GM21367 (cell line): ENCODE measurements around the gene BLNK.
"Not testable (repeated sequence)": the region's sequence is repeated elsewhere in the genome, so short reads cannot be mapped to it uniquely, and the experiment has no call there.

Experiments used
- ATAC-seq: cut with Tn5 transposase; IDR thresholded peaks from one replicate; pipeline ENCODE4 v1.9.1; 2021; ENCODE audit not compliant: unreplicated experiment

BLNK gene

DNA sequence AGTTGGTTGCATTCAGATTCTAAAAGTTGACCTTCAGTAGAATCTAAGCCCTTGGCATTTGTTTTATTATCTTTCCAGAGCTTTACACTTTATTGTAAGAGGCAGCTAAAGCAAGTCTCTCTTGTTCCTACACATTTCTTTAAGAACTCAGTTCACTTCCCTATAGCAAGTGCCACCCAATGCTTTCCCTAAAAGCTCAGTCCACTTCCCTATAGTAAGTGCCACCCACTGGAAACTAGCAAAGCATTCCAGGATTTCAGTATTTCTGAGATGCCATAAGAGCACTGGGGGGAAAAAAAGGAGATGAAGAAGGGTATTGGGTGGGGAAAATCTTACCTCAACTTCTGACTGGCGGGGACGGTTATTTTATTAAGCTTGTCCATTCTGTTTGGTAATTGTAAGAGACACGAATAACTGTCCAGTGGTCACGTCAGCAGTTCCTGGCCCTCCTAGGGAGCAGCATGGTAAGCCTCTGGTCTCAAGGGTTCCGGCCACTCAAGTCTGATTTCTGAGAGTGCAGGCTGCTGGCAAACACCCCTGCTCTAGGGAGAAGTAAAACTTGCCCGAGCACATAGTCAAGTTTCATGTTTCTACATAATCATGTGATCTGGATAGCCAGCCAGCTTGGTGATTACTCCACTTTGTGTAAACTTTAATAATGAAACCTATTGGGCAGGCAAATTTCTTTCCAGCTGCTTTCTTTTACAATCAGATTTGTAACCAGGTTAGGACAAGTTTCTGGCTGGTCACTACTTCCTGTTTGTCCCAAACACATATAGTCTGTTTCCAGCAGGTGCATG lies at the start of gene BLNK:
Gene BLNK (minus strand): TSS at position 554 of the 800 bp plus-strand sequence. CDS start 171 bp downstream, at position 383.
- ATAC-seq: peak; percentile 54

DNA sequence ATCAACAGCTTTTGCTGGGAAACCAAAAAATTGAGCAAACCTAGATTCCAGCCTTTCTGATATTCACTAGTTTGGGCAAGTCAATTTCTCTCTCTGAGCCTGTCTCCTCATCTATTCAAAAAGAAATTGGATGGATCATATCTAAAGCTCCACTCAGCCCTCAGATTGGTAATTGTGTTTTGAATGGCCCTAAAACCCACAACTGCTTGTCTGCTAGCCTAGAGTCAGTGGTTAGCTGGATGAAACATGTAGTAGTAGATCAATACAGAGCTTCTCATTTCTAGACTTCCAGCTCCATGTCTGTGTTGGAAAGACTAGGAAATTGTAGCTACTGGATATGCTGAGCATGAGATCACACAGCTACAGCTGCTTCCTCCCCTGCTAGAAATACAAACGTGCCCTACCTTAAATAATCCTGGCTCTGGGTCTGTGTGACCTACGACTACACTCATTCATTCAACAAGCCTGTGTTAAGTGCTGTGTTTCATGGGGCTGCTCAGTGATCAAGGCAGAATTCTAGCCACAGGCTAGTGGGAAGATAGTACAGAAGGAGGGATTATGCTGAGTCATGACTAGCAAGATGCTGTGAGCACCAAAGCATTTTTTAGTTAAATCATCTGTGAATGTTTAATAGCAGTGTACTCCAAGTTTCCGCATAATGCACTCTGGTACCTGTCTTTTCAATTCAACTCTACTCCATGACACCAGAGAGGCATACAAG lies 48.5 kb upstream of the BLNK start:
- no peak for ATAC-seq

DNA sequence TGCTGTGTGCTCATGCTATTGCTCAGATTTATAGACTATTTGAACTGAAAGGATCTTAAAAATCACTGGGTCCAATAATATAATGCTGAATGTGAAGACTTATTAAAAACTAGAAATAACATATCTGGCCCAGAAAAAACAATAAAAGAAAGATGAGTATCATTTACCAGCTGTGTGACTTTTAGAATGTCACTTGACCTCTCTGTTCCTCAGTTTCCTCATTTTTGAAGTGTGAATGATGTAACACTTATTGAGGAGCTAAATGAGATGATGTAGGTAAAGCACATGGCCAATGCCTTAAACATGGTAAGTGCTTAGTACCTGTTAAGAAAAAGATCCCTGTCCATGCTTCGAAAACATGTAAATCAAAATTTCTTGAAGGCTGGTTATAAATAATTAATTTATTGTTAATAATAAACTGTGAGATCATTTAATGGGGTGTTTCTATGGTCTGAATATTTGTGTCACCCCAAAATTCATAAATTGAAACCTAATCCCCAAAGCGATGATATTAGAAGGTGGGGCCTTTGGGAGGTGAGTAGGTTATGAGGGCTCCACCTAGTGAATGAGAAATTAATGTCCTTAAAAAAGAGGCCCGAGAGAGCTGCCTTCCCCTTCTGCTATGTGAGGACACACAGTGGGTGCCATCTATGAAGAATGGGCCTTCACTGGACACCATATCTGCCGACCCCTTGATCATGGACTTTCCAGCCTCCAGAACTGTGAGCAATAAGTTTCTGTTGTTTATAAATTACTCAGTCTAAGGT lies 45.9 kb upstream of the BLNK start:
- ATAC-seq: no peak

DNA sequence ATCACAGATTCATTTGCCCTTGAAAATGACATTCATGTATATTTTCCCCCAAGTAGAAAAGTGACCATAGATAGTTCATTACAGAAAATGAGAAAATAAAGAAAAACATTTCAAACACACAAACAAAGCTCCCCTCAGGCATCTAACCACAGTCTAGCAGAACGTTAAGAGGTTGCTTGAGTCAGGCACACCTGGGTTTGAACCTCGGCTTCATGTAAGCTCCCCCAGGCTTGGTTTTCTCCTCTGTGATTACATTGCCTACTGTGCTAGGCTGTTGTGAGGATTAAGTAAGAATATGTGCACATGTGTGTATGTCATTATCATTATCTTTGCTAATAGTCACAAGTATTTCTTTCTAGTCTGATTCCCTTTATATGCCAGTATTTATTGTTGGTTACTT lies 42.0 kb upstream of the BLNK start:
- no peak for ATAC-seq

DNA sequence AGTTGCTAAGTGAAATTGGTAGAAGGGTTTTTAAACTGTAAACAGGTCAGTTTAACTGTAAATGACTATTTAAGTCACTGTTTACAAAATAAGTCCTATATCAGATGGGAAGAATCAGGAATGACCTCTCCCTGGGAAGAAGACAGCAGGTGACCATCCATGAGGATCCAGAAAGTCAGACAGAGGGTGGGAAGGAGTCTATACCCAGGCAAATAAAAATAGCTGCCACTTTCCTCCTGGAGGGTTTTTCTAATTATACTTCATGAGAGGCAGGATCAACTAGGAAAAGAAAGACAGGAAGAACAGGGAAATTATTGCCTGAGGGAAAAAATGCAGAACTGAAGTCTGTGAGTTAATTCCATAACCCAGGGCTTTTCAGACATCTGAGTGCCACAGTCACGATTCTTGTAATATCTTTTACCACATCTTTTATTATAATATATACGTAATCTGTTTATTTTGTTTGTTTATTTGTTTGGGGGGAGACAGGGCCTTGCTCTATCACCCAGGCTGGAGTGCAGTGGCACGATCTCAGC lies 39.9 kb upstream of the BLNK start:
- no peak for ATAC-seq

DNA sequence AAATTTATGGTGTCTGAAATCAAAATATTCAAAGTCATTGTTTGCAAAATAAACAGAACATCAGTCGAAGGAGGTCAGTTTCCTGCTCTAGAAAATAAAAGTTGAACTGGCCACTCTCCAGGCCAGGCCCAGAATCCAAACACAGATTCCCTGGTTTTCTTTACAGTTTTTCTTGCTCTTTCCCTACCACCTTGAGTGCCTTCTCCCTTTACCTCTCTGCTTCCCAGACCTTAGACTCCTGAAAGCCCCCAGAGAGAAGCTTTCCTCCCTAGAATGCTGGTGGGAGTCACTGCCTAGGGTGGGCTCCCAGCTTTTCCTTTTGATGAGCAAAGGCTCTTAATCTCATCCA lies 38.9 kb upstream of the BLNK start:
- no peak for ATAC-seq

DNA sequence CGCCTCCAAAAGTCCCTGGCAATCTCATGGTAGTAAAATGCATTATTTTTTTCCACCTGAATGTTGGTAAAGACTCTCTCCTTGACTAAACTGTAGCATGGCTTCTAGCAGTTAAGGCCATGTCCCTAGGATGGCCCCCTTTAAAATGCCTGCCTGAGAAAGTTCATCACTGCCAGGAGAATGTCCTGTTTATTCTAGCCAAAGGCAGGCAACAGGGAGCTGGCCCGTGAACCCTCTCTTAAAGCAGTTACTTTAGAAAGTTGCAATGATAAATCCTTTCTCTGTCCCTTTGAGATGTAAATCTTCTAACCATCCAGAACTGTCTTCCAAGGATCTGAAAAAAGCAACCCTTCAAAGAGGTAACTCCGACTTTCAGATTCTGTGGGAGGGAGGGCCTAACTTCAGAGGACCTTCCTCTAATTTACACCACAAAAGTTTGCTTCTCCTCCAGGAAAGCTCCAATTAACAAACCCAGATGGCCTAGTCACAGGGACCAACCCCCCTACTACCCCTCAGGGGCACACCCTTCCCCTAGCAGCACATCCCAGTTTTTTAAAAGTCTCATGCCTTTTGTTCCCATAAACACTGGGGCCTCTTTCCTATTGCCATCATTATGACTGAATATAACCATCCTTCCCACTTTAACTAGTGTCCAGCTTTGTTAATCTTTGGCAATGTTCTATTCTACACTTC lies 38.4 kb upstream of the BLNK start:
- no peak for ATAC-seq

DNA sequence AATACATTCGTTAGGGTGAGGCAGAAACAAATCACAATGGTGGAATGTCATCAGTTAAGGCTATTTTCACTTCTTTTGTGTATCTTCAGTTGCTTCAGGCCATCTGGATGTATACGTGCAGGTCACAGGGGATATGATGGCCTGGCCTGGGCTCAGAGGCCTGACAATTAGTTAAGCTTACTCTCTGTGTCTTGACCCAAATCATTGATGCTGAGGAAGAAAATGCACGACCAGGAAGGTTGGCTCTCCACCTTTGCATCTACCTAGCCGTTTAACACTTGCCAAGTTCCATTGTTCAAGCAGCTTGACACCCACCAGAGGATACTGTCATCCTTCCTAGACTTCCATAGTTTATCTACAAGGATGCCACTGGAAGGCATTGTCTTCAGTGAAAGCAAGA lies 37.5 kb upstream of the BLNK start:
- ATAC-seq: not testable (repeated sequence)

DNA sequence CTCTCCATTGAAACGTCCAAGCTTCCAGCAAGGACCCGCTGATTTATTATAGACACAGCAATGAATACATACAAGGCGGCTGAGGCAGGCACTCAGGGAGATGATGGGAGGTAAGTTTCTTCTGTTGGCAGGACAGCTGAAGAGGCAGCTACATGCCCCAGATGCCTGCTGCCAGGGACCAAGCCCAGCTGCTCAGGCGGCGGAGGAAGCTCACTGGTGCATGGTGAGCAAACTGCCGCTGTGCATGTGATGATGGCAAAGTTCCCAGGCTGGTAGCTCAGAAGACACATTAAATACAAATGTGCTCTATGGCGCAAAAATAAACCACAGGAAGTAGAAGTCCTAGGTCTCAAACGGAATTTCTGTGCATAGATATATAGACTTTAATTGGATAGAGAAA lies 35.1 kb upstream of the BLNK start:
- ATAC-seq: no peak

DNA sequence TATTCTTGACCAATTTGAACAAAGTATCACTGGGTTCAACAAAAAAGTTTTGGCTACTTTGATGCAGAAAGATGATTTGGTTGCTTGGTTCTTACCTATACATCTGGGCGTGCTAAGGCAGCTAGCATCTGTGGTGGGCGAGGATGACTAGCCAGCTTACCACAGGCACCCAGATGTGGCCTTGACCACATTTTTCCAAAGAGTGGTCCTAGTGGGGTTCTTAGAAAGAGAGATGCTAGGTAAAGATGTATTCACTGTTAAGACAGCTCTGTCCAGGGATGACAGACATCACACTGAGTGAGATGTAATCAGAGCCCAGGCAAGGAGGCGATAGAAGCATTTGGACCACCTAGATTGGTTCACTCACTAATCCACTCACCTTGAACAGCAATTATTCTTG lies 33.6 kb upstream of the BLNK start:
- no peak for ATAC-seq

DNA sequence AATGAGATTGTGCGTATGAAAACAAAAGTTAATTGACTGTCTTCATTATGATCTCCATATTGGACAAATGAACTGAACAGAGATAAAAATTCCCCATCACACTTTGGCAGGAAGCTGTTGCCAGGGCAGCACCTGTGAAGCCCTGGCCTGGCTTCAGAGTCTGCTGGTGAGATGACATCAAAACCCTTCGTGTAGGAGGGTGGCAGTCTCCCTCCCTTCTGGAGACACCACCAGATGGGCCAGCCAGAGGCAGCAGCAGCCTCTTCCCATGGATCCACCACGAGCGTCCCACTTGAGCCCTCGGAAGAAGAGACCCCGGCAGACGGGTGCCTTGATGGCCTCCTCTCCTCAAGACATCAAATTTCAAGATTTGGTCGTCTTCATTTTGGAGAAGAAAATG lies 32.9 kb upstream of the BLNK start, which contains the start of gene DNTT:
Gene DNTT (plus strand): TSS at position 205 of the 400 bp plus-strand sequence. CDS start 64 bp downstream, at position 269.
- ATAC-seq: no peak

DNA sequence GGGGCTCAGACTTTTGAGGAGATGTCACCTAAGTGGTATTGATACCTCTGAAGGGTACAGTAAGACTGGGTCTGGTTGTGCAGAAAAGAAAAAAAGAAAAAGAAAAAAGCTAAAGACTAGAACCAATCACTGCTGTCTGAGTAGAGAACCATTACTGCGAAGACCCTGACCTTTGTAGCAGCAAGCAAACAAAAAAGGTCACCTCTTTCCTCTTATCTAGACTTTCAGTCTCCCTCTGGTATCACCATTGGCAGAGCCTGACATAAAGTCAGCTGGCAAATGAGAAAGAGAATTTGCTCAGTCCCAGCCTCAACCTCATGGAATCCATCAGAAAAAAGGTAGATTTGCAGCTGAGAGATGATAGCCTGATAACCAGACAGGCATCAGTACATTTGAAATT lies 30.2 kb upstream of the BLNK start:
- ATAC-seq: no peak

DNA sequence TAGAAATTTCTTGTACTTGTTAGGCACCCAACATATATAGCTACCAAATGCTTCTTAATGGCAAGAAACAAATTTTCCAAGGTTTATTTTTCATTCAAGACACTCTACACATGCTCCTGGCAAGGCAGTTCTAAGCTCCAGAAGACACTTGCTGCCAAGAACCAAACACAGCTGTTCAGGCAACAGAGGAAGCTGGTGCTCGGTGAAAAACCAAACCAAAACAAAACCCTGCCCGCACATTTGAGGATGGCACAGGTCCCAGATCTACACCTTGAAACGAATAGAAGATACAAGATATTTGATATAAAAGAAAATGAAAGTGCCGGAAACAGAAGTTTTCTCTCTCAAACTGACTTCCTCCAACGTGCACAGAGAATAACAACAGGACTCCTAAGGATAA lies 28.0 kb upstream of the BLNK start:
- no peak for ATAC-seq

DNA sequence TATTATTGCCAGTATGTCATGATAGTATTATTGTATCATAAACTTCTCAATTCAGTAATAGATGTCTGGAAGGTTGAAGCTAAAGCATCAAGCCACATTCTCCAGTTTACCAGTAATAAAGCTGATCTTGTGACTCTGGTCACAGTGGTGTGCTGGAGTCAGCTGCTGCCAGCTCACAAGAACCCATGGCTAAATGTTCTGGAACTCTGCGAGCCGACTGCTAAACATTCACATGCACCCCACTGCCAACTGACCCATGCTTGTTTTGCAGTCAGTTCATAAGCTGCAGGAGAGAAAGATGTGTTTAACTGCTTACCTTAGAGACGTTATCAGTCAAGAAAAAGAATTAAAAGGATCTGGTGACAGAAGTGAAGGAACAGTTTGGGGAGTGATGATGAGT lies 27.0 kb upstream of the BLNK start:
- no peak for ATAC-seq

DNA sequence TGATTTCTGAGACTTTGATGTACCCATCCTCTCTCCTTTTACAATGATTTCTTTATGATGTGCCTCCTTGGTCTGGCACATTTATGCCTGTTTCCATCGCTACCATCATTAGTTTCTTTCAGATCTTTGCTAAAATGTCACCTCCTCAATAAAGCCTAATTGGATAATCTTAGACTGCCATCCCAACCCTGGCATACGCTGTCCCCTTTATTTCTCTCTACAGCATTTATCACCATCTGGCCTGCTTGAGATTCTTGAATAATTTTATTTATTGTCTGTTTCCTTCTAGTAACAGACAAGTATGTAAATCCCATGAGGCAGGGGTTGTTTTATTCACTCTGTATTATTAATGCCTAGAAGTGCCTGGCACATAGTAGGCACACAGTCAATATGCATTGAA lies 26.1 kb upstream of the BLNK start:
- no peak for ATAC-seq

DNA sequence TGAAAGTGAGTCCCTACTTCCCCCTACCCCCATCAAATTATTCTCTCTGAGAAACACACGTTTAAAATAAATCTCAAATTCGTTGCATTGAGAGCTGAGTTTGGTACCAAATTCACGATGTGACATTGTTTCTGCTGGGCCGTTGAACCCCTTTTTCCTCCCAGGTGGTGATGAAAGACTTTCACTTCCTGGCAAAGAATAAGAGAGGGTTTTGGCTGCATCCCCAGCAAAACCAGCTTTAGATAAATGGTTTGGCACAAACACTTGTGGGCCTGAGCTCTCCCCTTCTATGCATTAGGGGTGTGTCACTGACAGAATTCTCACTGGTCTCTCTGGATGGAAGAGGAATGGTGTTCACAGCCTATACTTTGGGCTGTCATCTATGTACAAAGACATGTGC lies 24.1 kb upstream of the BLNK start:
- no peak for ATAC-seq

DNA sequence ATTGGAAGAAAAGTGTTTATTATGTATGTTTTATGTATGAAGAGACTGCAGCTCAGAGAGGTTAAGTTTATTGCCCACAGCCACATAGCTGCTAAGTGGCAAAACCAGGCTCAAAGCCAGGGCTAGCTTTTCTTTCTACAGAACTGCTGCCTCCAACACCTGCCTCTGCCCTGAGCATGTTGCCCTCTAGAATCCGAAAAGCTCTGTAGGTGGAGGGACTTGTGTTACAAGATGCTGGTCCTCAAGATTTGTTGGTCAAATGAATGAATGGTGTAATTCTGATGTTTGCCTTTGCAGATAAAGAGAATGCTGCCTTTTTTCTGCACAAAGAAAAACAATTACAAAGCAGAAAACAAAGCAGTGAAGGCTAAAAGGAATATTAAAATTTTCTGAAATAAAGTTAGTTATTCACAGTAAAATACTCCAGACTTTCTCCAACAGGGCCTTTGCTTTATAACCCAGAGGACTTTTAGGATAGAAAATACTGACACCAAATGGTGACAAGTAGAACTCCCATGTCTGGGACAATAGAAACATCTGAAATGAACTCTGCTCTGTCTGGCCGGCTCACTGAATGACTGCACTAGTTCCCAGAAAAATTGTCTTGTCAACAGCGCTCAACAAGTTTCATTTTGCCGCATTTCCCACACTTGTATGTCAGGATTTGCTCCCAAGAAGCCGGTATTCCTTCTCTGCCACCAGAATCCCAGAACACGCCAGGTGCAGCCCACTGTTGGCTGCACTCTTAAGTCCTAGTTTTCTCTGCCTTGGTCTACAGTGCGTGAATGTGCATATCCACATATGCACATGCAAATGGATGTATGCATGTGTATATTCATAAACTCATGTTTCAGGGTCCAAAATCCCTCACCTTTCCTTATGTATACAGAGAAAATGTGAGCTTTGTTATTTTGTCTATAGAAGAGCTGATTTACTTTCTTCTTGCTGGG lies 21.9 kb upstream of the BLNK start:
- peak; percentile 48 for ATAC-seq

DNA sequence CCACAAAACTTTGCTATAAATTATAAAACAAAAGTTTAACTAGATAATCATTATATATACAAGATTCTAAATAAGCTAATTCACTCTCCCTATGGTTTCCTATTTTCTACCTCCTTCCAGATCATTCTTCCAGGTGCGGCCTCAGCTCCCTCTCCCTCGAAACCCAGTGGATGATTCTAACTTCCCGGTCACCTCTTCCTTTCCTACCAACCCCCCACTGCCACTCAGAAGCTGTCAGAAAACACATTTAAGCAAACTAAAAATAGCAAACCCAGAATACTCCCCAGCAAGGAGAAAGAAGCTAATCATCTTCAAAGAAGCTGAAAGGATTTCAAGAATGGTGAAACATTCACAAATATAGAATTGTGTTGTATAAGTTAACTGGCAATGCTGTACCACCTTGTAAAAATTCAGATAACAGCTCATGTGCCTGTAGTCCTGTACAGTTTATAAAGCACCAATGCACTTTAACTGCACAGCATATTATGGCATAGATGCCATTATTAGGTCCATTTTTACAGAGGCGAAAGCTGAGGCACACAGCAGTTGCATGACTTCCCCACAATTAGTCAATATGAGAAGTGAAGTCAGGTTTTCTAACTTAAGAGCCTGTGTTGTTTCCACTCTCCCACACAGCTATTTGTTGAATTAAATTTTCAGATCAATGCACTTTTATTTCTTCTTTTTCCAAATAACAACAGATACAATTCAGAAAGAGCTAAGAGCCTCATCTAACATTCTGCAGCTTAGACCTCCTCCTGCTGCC lies 19.2 kb upstream of the BLNK start:
- ATAC-seq: no peak
